Neural progenitor cell (in vitro differentiated cells): ENCODE results near the gene MVK.

Source experiments
- CTCF ChIP-seq: fragments of 200-600 bp; sonication (generic); IDR thresholded peaks from 2 replicates; pipeline ENCODE4 v1.5.1; 2017; ENCODE audit warnings: antibody characterized with exemption, mild to moderate bottlenecking
- EZH2 ChIP-seq: fragments of 200-600 bp; sonication (generic); IDR thresholded peaks from 2 replicates; pipeline ENCODE4 v1.6.1; 2017; ENCODE audit warnings: antibody characterized with exemption, mild to moderate bottlenecking, moderate library complexity

GRCh38 chr12:109553906-109554500 is 19.6 kb upstream of the MVK start:
- TF ChIP-seq CTCF: no peak
- TF ChIP-seq EZH2: no peak
